ENCODE data around the gene TAGLN. TPM values are rescaled to one million over a fixed set of nuclear protein-coding genes. Genes with fewer than 3 reads are reported as not detected.

Gene TAGLN
- polyA plus RNA-seq, 1 of the 3 experiments (the other 2 are of a cell fraction), result 519 TPM

- ChIA-PET CTCF (interaction anchor here (0.9 kb wide), 1 partner anchor 23 kb away, joined by 3 read pairs; no protein-coding TSS in a partner anchor), POLR2A (interaction anchor here (0.8 kb wide), 1 partner anchor 31 kb away, joined by 3 read pairs; the partner anchor contains the start of gene PAFAH1B2)
- 88% methylated on average over 7 of the region's 7 CpGs for WGBS (ENCODE audit: low lambda C conversion rate)
- Histone ChIP-seq H3K36me3 (replicated peaks in 1 of 2; ENCODE audit: control insufficient read depth in 1 of 2, insufficient read depth in 2 of 2, low read length in 1 of 2) (peaks cover 9 to 19% of the 10 kb centered on the region in 2 experiments), H3K4me2 (no peak overlapping the region), H4K20me1 (ENCODE audit: insufficient read depth) (no peaks in the 10 kb centered on the region), H3K27ac (ENCODE audit: low read depth in 2 of 2, low read length in 1 of 2) (no peak overlapping the region), H3F3A (replicated peaks; ENCODE audit: insufficient read depth) (peaks cover 28% of the 10 kb centered on the region), H3K4me3 (ENCODE audit: low read depth in 2 of 2, low read length in 1 of 2) (no peak overlapping the region), H3K9me2 (no peaks in the 10 kb centered on the region), H3K9ac (no peak overlapping the region), H2AFZ (ENCODE audit: low read depth) (no peak overlapping the region), H3K4me1 (ENCODE audit: control insufficient read depth in 1 of 2, insufficient read depth in 2 of 2, low read depth in 1 of 2, low read length in 1 of 2) (peaks cover 7 to 25% of the 10 kb centered on the region in 2 experiments; a peak in 3 of 4 replicates), H3K27me3 (ENCODE audit: insufficient read depth) (no peaks in the 10 kb centered on the region), H3K9me3 (no peaks in the 10 kb centered on the region), H3K79me2 (ENCODE audit: insufficient read depth) (peaks cover 10% of the 10 kb centered on the region; the same call in 1 of the 2 replicates)
- no peak for DNase-seq
- no peak for TF ChIP-seq MAX (IDR thresholded peaks at IDR 0.05; ENCODE audit: low read depth)
- no peak for TF ChIP-seq FOXJ3 (CRISPR knock-in tag; IDR thresholded peaks at IDR 0.05)
- TF ChIP-seq USF2 (IDR thresholded peaks at IDR 0.05; ENCODE audit: borderline replicate concordance, low read depth, low read length), result no peak
- TF ChIP-seq TCF12 (IDR thresholded peaks at IDR 0.05), result no peak
- no peak for TF ChIP-seq JUND (IDR thresholded peaks at IDR 0.05)
- TF ChIP-seq NFIC (IDR thresholded peaks at IDR 0.05; ENCODE audit: borderline replicate concordance), result no peak
- no peak for TF ChIP-seq CTCF (IDR thresholded peaks at IDR 0.05)
- TF ChIP-seq CHD2 (IDR thresholded peaks at IDR 0.05; ENCODE audit: low read length, partially characterized antibody), result no peak
- no peak for TF ChIP-seq GATA2 (CRISPR knock-in tag; IDR thresholded peaks at IDR 0.05)
- TF ChIP-seq RFX5 (IDR thresholded peaks at IDR 0.05; ENCODE audit: low read length), result no peak
Observed at GRCh38 chr11:117175104-117175503, 24.1 kb upstream of the TAGLN start.

GRCh38 chr11:117175781-117176180 is 23.4 kb upstream of the TAGLN start:
- no peak for DNase-seq
- WGBS (ENCODE audit: low lambda C conversion rate), result 93% methylated on average over 5 of the region's 5 CpGs
- ChIA-PET POLR2A (no interaction called here), CTCF (interaction anchor here (0.9 to 1.0 kb wide), 2 partner anchors 24 to 51 kb away, joined by 3 to 5 read pairs; no protein-coding TSS in a partner anchor)
- H3K9ac ChIP-seq, result no peak overlapping the region
- H3K27me3 ChIP-seq (ENCODE audit: insufficient read depth), result no peaks in the 10 kb centered on the region
- H2AFZ ChIP-seq (ENCODE audit: low read depth), result no peak overlapping the region
- H3K79me2 ChIP-seq (ENCODE audit: insufficient read depth), result peaks cover 11% of the 10 kb centered on the region; the same call in 1 of the 2 replicates
- peaks cover 28% of the 10 kb centered on the region for H3F3A ChIP-seq (replicated peaks; ENCODE audit: insufficient read depth)
- no peak overlapping the region for H3K4me3 ChIP-seq (ENCODE audit: low read depth in 2 of 2, low read length in 1 of 2)
- no peak overlapping the region for H3K27ac ChIP-seq (ENCODE audit: low read depth in 2 of 2, low read length in 1 of 2)
- peaks cover 10 to 26% of the 10 kb centered on the region in 2 experiments; a peak in 2 of 4 replicates for H3K4me1 ChIP-seq (ENCODE audit: control insufficient read depth in 1 of 2, insufficient read depth in 2 of 2, low read depth in 1 of 2, low read length in 1 of 2)
- no peaks in the 10 kb centered on the region for H3K9me2 ChIP-seq
- H3K36me3 ChIP-seq (replicated peaks in 1 of 2; ENCODE audit: control insufficient read depth in 1 of 2, insufficient read depth in 2 of 2, low read length in 1 of 2), result peaks cover 3 to 12% of the 10 kb centered on the region in 2 experiments
- no peak for TF ChIP-seq SMC3 (IDR thresholded peaks at IDR 0.05; ENCODE audit: low read depth, low read length)
- no peak for TF ChIP-seq POLR2AphosphoS5 (IDR thresholded peaks at IDR 0.05; ENCODE audit: low read depth, low read length)
- no peak for TF ChIP-seq GABPA (IDR thresholded peaks at IDR 0.05; ENCODE audit: low read depth)
- TF ChIP-seq USF1 (IDR thresholded peaks at IDR 0.05; ENCODE audit: borderline replicate concordance, low read depth), result no peak
- no peak for TF ChIP-seq ZBTB33 (IDR thresholded peaks at IDR 0.05; ENCODE audit: borderline replicate concordance, low read depth)
- TF ChIP-seq RCOR1 (IDR thresholded peaks at IDR 0.05; ENCODE audit: low read length), result no peak
- no peak for TF ChIP-seq MAX (IDR thresholded peaks at IDR 0.05; ENCODE audit: low read depth)
- no peak for TF ChIP-seq USF2 (IDR thresholded peaks at IDR 0.05; ENCODE audit: borderline replicate concordance, low read depth, low read length)
- no peak for TF ChIP-seq FOXJ3 (CRISPR knock-in tag; IDR thresholded peaks at IDR 0.05)
- TF ChIP-seq JUND (IDR thresholded peaks at IDR 0.05), result no peak
- no peak overlapping the region for H3K4me2 ChIP-seq
- no peaks in the 10 kb centered on the region for H4K20me1 ChIP-seq (ENCODE audit: insufficient read depth)
- H3K9me3 ChIP-seq, result no peaks in the 10 kb centered on the region
